Activated effector memory CD4-positive, alpha-beta T cell treated with anti-CD3 and anti-CD28 coated beads, Interleukin-2, amount 50 U/mL, for 16 hours (primary cell): ENCODE results near the gene EVI5.

ENCODE experiments used
- DNase-seq: peaks from one replicate; pipeline ENCODE4 v3.0.0-alpha.2; 2020

EVI5 gene

DNA sequence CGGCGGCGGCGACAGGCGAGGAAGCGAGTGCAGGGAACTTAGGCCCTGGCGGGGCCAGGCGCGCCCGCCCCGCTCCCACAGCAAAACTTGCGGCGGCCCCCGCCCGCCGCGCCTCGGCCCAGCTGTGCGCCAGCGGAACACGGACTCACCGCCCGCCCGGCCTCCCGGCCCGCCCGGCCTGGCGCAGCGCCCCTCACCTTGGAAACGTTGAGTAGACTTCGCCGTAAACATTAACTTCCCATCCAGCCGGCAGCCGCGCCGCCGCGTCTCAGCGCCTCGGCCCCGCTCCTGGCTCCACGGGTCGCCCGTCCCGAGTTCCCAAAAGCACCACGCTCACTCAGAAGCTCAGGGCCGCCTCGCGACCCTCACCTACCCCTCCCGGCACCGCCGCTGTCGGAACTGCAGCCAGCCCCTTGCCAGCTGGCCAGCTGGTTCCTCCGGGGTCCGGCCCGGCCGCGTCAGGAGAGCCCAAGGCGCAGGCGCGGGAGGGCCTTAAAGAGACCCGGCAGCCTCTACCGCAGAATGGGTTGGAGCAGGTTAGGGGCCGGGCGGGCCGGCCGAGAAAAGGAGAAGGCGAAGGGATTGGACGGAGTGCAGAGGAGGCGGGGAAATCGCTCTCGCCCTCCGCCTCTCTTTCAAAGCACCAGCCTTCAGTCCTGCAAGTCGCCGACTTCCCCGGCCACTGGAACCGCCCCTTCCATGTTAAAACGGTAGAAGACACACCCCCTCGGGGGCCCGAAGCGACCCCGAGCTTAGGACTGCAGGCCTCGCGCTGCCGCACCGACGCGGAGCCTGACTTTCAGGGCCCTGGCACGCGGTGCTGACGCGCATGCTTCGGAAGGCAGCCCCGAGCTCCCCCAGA is at the start of gene EVI5:
EVI5 (minus strand) TSS at position 470 of the 862 bp plus-strand sequence. CDS start 48,562 bp downstream, outside the sequence.
- DNase-seq, result peak; percentile 85

- DNase-seq, result no peak
These were observed 49.7 kb upstream of the EVI5 start for GRCh38 chr1:92834617-92835016.

GRCh38 chr1:92833840-92834239 is 48.9 kb upstream of the EVI5 start:
- DNase-seq, result peak; percentile 66

DNA sequence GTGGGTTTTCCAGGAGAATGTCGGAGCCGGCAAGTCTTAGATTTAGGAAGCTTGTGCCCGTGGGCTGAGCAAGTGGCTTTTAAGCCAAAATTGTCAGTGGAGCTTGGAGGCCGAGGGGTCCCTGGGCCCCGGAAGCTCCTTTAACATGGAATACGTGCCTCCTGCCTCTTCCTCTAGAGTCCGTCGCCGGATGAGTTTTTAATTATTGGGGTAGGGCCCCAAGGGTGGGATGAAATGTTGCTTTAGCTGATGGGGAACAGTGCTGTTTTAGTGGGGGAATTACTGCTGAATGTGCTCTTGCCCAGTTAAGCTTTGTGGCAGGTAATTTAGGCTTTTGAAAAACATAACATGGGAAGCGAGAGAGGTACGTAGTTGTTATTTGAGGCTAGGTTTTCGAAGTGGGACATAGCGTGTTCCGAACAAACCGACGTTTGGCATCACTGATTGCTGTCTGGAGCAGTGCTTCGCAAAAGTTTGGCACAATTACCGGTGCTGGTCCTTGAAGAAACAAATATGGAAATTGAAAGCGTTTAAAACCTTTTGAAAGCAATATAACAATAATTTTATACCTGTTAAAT is 47.7 kb upstream of the EVI5 start:
- no peak for DNase-seq

DNA sequence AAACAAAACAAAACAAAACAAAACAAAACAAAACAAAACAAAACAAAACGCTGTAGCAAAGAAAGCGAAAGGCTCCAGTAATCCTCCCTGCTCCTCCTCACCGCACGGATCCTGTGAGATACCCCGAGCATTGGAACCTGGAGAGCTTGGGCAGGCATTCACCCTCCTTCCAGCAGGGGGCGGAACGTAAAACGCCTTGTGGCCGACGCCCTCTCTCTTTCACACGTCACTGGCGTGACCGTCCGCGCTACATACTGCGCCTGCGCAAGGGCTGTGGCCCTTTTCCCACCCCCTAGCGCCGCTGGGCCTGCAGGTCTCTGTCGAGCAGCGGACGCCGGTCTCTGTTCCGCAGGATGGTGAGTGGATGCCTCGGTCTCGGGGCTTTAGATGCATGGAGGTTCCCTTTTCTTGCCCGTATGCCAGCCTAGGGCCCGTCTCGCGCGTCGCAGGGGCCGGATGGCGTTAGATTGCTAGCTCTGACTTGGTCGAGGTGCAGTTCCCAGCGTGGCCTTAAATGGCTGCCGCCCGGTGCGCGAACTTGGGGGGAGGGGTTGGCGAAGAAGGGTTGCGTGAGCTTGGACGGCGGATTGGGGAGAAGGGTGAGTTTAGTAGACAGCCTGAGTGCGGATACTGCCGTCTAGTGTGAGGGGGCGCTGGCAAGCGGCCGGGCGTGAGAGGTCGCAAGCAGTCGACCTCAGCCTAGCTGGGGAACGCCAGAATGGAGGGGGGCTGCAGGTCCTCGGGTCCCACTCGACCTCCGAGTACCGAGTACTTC is 47.0 kb upstream of the EVI5 start, which contains the start of gene RPL5:
RPL5 (plus strand) TSS at position 279 of the 775 bp plus-strand sequence; CDS start at position 354, 75 bp downstream.
- DNase-seq, result peak; percentile 99

GRCh38 chr1:92831368-92831761 is 46.5 kb upstream of the EVI5 start:
- no peak for DNase-seq

GRCh38 chr1:92826792-92827191 is 41.9 kb upstream of the EVI5 start:
- DNase-seq, result no peak

- DNase-seq, result no peak
These were observed 38.0 kb upstream of the EVI5 start for GRCh38 chr1:92822879-92823278.

GRCh38 chr1:92820551-92820950 is 35.6 kb upstream of the EVI5 start:
- no peak for DNase-seq

GRCh38 chr1:92820024-92820423 is 35.1 kb upstream of the EVI5 start:
- DNase-seq, result no peak

DNA sequence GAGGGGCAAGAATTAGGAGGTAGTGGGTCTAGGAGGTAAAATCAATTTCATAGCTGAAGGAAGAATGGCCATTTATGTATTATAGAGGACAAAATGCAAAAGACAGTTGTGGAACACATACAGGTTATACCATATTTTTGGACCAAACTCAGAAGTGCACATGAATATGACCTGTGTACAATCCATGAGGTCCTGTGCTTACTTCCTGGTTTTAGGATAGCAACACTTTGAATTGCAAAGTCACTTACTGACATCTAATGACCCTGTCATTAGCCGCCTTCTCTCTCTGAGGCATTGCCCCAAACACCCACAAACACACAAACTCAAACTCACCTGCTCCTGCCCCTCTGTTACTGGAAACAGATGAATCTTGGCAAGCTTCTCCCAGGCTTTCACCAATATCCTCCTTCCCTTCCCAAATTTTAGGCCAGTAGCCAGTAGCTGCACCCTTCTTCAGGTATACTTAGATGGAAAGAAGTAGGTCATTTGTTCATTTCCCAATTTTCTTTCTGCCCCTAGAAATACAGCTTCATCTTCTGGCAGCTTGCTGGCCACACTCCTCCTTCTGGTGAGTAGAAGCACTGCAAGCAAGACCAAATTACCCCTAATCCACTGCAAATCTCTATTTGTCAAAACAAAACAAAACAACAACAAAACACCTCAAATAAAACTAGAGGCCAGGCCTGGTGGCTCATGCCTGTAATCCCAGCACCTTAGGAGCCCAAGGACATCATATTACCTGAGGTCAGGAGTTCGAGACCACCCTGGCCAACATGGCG is 33.3 kb upstream of the EVI5 start:
- DNase-seq, result no peak

DNA sequence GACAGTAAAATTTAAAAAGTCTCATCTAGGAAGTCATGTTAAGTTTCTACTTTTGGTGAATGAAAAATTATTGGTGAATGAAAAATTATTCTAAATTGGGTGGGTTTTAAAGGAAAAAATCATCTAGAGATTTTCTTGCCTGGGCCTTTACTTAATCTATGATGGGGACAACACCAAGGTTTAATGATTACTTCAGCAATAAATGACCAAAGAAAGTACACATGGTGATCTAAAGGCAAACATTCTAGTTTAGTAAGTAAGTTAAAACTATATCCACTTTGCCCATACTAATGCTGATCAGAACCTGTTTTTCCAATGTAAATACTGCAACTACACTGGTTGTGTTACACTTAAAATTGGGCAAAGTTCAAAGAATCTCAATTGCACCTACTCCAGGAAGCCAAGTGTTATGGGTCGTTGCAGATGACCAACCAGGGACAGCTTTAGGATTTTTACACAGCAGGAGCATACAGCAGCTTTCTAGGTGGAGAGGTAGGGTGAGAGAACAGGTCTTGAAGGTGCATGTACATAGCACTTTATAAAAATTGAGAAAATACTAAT is 32.3 kb upstream of the EVI5 start:
- DNase-seq, result no peak

DNA sequence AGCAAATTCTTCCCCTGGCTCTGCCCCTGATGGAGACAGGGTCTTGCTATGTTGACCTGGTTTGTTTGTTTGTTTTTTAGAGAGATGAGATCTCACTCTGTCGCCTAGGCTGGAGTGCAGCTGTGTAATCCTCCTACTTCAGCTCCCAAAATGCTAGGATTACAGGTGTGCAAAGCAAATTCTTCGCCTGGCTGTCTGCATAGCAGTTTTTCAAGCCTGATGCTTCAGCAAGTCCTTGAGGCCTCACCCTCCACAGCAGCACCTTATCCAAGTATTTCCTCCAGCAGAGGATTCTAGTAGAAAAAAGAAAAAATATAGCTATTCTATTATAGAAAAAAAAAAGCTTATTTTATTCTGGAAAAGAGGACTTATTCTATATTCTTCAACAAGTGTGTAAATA is 31.8 kb upstream of the EVI5 start:
- DNase-seq, result no peak

- no peak for DNase-seq
These were observed 23.5 kb upstream of the EVI5 start for GRCh38 chr1:92808381-92808780.

- DNase-seq, result no peak
These were observed 20.3 kb upstream of the EVI5 start for GRCh38 chr1:92805216-92805615.

DNA sequence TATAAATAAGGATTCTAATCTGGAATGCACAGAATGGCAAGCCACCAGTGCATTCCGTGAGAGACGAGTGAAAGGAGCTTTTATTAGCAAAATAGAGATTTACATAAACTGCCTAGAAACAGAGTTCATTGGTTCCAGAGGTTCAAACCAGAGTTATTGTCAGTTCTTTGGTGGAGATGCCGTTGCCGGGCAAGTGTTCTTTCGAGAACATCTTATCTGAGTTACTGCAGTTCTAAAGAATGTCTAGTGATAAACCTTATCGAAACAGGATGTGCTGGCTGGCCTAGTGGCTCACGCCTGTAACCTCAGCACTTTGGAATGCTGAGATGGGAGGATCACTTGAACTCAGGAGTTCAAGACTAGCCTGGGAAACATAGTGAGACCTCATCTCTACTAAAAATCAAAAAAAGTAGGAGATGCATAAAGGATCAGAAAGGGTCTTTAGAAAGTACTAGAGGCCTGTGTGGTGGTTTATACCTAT is 19.9 kb upstream of the EVI5 start:
- DNase-seq, result no peak

DNA sequence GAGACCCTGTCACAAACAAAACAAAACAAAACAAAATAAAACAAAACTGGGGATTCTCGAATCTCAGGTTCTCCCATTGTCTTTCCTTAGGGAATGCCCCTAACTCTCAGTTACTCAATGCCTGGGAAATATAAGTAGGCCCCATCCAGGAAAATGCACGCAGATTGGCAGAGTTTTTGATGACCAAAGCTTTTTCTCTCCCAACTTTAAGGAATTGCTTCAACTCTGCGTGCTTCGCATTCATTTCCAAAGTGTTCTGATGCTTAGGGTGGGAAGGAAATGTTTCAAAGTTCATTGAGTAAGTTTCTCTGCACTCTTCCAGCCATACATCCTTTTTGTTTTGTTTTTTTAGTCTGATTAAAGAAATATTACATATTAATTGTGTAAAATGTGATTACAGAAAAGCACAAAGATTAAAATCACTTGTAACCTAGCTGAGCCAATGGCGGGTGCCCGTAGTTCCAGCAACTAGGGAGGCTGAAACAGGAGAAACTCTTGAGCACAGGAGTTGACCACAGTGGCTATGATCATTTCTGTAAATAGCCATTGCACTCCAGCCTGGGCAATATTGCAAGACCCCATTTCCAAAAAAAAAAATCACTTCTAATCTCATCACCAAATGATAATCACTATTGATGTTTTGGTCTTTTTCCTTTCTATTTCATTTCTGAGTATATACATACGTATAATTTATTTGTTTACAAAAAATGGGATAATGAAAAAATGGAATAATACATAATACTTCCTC is 18.4 kb upstream of the EVI5 start:
- DNase-seq, result no peak

DNA sequence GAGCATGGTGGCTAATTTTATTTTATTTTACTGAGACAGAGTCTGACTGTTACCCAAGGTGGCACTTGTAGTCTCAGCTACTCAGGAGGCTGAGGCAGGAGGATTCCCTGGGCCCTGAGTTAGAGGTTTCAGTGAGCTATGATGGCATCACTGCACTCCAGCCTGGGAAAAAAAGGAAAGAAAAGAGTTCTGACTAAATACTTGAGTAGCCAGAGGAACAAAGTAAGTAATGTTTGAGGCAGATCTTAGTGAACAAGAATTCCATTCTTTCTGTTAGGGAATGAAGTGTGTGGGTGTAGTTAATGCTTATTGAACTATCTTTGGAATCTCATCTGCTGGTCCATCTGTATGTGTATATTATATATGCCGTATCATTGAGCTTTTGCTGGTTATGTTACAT is 13.1 kb upstream of the EVI5 start:
- DNase-seq, result no peak

DNA sequence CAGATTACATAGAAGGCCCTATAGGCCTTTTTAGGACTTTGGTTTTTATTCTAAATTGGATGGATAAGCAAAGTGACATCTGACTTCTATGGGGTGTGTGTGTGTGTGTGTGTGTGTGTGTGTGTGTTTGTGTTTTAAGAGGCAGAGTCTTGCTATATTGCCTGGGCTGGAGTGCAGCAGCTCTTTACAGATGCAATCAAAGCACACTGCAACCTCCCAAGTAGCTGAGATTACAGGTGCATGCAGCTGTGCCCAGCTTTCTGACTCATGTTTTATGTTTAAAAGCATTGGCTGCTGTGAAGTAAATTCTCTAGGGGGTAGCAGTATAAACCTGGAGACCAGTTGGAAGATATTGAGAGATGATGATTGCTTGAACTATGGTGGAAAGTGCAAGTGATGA is 12.4 kb upstream of the EVI5 start:
- DNase-seq, result no peak

GRCh38 chr1:92795166-92795565 is 10.3 kb upstream of the EVI5 start:
- no peak for DNase-seq

GRCh38 chr1:92792340-92792782 is 7.5 kb upstream of the EVI5 start:
- no peak for DNase-seq
